ENCODE results near the gene CTNNA3.

GRCh38 chr10:65893676-65894075 lies 1802.3 kb downstream of the CTNNA3 start:
- TF ChIP-seq CTCF (tag by site-specific recombination; IDR thresholded peaks at IDR 0.05), result no peak
- TF ChIP-seq ZNF324 (tag by site-specific recombination; IDR thresholded peaks at IDR 0.05), result no peak
- no peak for TF ChIP-seq KLF9 (tag by site-specific recombination; IDR thresholded peaks at IDR 0.05; ENCODE audit: low read depth)
- no peak for TF ChIP-seq ZNF555 (tag by site-specific recombination; conservative IDR thresholded peaks at IDR 0.05)
